K562 (cell line): ENCODE results near the gene GIPC3. TPM values are rescaled to one million over a fixed set of nuclear protein-coding genes. Genes with fewer than 3 reads are reported as not detected.

ENCODE experiments used
- DIDO1 ChIP-seq: fragments of 450-650 bp; IDR thresholded peaks from 2 replicates; pipeline ENCODE4 v1.6.1; 2016; ENCODE audit warnings: low read depth, missing biosample characterization, missing genetic modification characterization
- GTF2B ChIP-seq: IDR thresholded peaks from 2 replicates; pipeline ENCODE4 v1.6.1; 2011; ENCODE audit not compliant: insufficient read length; ENCODE audit errors: extremely low read depth
- KAT7 ChIP-seq: sonication (generic); formaldehyde crosslinking; IDR thresholded peaks from 2 replicates; pipeline ENCODE4 v1.8.0; 2022; ENCODE audit warnings: missing genetic modification reagents, mild to moderate bottlenecking, borderline replicate concordance
- KLF10 ChIP-seq: fragments of 250-450 bp; sonication (Bioruptor Pico); IDR thresholded peaks from 2 replicates; pipeline ENCODE4 v1.6.1; 2021; ENCODE audit warnings: matching md5 sums
- MBD1 ChIP-seq: fragments of 250-450 bp; sonication (Bioruptor Pico); IDR thresholded peaks from 2 replicates; pipeline ENCODE4 v1.8.0; 2022; ENCODE audit warnings: inconsistent platforms
- SMAD4 ChIP-seq: fragments of 250-450 bp; sonication (Bioruptor Pico); conservative IDR thresholded peaks from 2 replicates; pipeline ENCODE4 v1.8.0; 2021; ENCODE audit warnings: inconsistent platforms, mild to moderate bottlenecking, moderate library complexity
- ZNF121 ChIP-seq: sonication (generic); formaldehyde crosslinking; conservative IDR thresholded peaks from 2 replicates; pipeline ENCODE4 v1.8.0; 2022; ENCODE audit warnings: missing genetic modification reagents
- ZNF668 ChIP-seq: fragments of 250-450 bp; sonication (Bioruptor Pico); IDR thresholded peaks from 2 replicates; pipeline ENCODE4 v1.8.0; 2022; ENCODE audit warnings: mild to moderate bottlenecking, inconsistent platforms
- polyA plus RNA-seq, 8 experiments: library from polyadenylated mRNA; depleted of rRNA in 4 of 8; stranded (reverse) in 5 of 8; unstranded in 3 of 8; fragments of >200 nt; fragmentation: Nextera tagmentation in 2 of 8; fragmentation: Illumina TruSeq in 1 of 8; extraction: Ambion mirVana in 2 of 8; extraction: Trizol in 1 of 8; gene quantifications; 2 replicates each; pipeline versions ENCODE4 v1.2.1 to v1.2.3, GENCODE V29; 2011 to 2014; ENCODE audit warnings: inconsistent platforms in 1 of 8, missing spikeins in 1 of 8
- total RNA-seq, 7 experiments: library from RNA; depleted of rRNA in 6 of 7; stranded (reverse); fragments of >200 nt in 6 of 7; fragmentation: Illumina TruSeq in 2 of 7; extraction: Trizol in 2 of 7; gene quantifications; 2 replicates each; pipeline versions ENCODE4 v1.2.1 to v1.2.3, GENCODE V29; 2011 to 2021; ENCODE audit warnings: low replicate concordance in 1 of 7
- TF ChIP-seq, protein P1 (sequence below), 2 experiments: fragments of 450-650 bp; IDR thresholded peaks; 2 replicates each; pipeline ENCODE4 v1.6.1; 2016; ENCODE audit warnings: mild to moderate bottlenecking in 2 of 2, borderline replicate concordance in 1 of 2, low read depth in 1 of 2, moderate library complexity in 1 of 2
- TF ChIP-seq, protein P2 (sequence below), 2 experiments: fragments of 450-650 bp; IDR thresholded peaks; 2 replicates each; pipeline ENCODE4 v1.6.1; 2016
- TF ChIP-seq, protein P3 (sequence below): fragments of 250-450 bp; sonication (Bioruptor Pico); IDR thresholded peaks from 2 replicates; pipeline ENCODE4 v1.4.0; 2020; ENCODE audit warnings: mild to moderate bottlenecking

GIPC3 gene
- total and polyA plus RNA-seq, 9 of the 15 experiments (the other 6 are each of a cell fraction or from before 2014, with no cell fraction given): 0.03 to 3.6 (median 1.5) TPM; not detected in 1

DNA sequence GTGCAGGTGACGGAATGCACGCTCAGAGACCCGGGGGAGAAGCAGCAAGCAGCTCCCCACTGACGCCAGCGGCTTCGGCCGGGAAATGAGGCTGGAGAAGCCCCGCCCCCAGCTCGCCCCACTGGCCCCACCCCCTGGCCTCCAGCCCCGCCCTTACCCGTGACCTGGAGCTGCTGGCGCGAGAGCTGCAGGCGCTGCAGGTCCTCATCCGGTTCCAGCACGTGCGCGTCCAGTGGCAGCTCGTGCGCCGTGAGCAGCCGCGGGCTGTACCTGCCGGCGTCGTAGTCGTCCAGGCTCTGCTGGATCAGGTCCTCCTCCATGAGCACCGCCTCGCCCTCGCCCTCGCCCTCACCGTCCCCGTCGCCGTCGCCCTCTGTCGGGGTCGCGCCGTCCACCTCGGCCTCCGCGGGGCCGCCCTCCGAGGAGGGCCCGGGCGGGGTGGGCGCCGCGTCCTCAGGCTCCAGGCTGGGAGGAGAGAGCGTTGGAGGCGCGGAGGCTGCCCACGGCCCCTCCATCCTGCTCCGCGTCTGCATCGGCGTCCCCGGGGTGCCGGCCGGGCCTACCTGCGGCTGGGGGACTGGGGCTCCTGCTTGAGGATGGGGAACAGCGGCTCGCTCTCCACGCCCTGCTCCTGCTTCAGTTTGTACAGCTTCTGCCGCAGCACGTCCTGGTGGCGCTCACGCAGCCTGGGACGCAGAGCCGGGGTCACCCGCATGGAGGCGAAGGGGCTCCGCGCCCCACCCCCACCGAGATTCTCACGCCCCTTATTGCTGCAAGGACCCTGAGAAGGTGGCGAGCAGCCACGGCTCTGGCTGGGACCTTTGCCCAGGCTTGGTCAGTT lies 27.8 kb downstream of the GIPC3 start (continued):
- TF ChIP-seq, protein P1, sequence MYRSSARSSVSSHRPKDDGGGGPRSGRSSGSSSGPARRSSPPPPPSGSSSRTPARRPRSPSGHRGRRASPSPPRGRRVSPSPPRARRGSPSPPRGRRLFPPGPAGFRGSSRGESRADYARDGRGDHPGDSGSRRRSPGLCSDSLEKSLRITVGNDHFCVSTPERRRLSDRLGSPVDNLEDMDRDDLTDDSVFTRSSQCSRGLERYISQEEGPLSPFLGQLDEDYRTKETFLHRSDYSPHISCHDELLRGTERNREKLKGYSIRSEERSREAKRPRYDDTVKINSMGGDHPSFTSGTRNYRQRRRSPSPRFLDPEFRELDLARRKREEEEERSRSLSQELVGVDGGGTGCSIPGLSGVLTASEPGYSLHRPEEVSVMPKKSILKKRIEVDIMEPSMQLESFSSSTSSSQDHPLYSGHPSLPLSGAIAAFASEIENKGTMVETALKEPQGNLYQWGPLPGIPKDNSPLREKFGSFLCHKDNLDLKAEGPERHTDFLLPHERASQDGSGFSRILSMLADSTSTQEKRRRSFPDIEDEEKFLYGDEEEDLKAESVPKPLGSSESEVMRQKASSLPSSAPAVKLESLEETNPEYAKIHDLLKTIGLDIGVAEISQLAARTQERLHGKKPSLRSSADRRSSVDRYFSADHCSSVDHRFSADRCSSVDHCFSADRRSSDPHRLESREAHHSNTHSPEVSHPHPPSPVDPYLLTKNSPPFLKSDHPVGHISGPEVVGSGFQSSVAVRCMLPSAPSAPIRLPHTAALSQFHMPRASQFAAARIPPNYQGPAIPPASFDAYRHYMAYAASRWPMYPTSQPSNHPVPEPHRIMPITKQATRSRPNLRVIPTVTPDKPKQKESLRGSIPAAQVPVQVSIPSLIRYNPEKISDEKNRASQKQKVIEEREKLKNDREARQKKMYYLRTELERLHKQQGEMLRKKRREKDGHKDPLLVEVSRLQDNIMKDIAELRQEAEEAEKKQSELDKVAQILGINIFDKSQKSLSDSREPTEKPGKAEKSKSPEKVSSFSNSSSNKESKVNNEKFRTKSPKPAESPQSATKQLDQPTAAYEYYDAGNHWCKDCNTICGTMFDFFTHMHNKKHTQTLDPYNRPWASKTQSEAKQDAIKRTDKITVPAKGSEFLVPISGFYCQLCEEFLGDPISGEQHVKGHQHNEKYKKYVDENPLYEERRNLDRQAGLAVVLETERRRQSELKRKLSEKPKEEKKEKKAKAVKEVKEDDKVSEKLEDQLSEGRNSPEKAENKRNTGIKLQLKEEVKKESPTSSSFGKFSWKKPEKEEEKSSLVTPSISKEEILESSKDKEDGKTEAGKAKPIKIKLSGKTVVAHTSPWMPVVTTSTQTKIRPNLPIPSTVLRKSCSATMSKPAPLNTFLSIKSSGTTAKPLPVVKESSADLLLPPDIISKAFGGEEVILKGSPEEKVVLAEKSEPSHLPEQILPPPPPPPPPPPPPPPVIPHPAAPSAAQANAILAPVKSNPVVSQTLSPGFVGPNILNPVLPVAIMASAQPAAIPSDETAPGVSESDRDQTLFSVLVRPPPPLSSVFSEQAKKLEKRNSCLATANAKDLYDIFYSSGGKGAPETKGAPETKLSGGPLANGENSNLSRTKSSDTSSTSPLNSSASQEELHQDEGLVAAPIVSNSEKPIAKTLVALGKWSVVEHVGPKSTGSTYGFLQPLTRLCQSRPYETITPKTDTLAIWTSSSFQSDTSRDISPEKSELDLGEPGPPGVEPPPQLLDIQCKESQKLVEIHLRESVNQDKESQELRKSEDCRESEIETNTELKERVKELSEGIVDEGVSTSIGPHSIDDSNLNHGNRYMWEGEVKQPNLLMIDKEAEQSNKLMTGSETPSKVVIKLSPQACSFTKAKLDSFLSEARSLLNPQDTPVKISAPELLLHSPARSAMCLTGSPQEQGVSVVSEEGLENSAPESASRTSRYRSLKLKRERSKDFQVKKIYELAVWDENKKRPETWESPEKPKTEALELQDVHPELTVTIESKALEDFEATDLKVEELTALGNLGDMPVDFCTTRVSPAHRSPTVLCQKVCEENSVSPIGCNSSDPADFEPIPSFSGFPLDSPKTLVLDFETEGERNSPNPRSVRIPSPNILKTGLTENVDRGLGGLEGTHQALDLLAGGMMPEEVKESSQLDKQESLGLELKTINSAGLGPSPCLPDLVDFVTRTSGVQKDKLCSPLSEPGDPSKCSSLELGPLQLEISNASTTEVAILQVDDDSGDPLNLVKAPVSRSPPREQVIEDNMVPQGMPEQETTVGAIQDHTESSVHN (IDR thresholded peaks at IDR 0.05; ENCODE audit: borderline replicate concordance in 1 of 2, low read depth in 1 of 2): no peak
- TF ChIP-seq DIDO1 (no peak), SMAD4 (CRISPR knock-in tag) (peak; percentile 88), MBD1 (peak; percentile 78; the same call in 1 of the 2 replicates), KLF10 (CRISPR knock-in tag) (no peak), KAT7 (CRISPR knock-in tag) (no peak), ZNF121 (CRISPR knock-in tag) (no peak), ZNF668 (CRISPR knock-in tag) (no peak), GTF2B (no peak)
- TF ChIP-seq, protein P2, sequence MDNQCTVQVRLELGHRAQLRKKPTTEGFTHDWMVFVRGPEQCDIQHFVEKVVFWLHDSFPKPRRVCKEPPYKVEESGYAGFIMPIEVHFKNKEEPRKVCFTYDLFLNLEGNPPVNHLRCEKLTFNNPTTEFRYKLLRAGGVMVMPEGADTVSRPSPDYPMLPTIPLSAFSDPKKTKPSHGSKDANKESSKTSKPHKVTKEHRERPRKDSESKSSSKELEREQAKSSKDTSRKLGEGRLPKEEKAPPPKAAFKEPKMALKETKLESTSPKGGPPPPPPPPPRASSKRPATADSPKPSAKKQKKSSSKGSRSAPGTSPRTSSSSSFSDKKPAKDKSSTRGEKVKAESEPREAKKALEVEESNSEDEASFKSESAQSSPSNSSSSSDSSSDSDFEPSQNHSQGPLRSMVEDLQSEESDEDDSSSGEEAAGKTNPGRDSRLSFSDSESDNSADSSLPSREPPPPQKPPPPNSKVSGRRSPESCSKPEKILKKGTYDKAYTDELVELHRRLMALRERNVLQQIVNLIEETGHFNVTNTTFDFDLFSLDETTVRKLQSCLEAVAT (IDR thresholded peaks at IDR 0.05): no peak
- TF ChIP-seq, protein P3, sequence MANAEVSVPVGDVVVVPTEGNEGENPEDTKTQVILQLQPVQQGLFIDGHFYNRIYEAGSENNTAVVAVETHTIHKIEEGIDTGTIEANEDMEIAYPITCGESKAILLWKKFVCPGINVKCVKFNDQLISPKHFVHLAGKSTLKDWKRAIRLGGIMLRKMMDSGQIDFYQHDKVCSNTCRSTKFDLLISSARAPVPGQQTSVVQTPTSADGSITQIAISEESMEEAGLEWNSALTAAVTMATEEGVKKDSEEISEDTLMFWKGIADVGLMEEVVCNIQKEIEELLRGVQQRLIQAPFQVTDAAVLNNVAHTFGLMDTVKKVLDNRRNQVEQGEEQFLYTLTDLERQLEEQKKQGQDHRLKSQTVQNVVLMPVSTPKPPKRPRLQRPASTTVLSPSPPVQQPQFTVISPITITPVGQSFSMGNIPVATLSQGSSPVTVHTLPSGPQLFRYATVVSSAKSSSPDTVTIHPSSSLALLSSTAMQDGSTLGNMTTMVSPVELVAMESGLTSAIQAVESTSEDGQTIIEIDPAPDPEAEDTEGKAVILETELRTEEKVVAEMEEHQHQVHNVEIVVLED (CRISPR knock-in tag): no peak
